Activated effector memory CD4-positive, alpha-beta T cell treated with Interleukin-2 at 50 U/mL for 16 hours (primary cell): ENCODE results near the gene MYLK3.
A peak's percentile ranks its signal among the peaks of the same experiment; 100 is the strongest.
"Not testable (repeated sequence)": the region's sequence is repeated elsewhere in the genome, so short reads cannot be mapped to it uniquely, and the experiment has no call there.

Experiments used
- DNase-seq: peaks from one replicate; pipeline ENCODE4 v3.0.0-alpha.2; 2020

MYLK3 gene

DNA sequence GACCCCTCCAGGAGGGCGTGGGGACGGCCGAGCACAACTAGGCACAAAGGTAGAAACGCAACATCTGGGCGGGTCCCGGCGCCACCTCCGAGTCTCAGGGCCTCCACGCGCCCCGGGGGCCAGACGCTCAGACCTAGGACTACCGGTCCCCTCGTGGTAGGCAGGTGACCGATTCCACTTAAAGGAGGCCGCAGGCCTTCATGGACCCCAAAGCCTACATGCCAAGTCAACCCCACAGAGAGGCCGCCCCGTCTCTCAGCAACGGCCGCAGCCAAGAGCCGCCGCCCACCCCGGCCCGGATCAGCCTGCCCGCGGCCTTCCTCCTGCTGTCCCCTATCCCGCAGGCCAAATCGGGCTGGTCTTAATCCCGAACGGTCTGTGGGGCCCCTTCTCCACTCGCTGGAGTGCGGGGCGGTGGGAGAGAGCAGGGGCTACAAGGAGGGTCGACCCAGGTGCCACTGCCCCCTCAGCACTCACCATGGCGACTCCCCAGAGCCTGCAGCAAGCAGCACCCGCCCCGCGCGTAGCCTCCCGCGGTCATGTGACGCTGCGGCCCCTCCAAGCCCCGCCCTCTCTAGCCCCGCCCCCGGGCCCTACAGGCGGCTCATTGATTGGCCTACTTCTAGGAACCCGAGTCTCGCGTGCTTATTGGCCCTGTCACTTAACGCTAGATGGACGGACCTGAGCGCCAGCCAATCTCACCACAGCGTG is 59.3 kb downstream of the MYLK3 start, which contains the start of gene VPS35:
TSS of gene VPS35 (minus strand) at position 525 of the 711 bp plus-strand sequence. CDS start at position 480, 45 bp downstream.
- DNase-seq, result peak; percentile 99

DNA sequence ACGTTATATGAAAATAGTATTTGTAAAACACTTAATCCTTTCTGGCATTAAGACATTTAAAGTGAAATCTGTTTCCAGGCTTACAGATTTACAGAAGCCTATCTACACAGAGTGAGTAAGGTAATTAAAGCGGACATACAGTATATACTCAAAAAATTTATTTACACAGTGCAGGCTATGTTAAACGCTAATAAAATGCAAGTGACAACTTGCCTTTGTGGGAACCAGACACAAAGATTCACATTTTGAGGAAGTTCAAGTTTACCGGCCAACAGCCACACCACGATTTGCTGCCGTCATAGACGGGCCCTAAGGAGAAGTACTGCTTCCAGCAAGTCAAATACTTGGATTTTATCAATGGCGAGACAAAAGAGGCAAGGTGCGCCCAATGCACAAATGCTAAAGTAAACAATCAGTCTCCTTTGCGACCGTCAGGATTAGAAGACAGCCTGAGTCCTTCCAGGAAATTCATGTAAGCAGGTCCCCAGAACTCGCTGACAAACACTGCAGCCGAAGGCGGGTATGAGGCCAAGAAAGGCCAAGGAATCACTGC is 60.0 kb downstream of the MYLK3 start:
- no peak for DNase-seq

DNA sequence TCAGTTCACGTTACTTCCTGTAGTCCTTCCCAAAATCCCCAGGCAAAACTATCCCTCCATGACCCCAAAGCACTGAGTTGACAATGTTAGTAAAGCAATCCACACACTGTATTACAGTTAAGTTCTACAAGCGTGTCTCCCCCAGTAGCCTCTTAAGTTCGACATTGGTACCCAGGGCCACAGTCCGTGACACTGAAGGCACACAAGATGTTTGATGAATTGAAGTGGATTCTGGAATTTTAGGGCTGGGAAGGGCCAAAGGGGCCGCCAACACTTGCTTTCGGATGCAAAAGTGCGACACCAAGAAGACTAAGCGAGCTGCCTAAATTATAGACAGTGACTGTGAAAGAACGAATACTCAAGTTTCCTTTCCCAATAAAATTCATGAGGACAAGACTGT is 60.7 kb downstream of the MYLK3 start:
- no peak for DNase-seq

DNA sequence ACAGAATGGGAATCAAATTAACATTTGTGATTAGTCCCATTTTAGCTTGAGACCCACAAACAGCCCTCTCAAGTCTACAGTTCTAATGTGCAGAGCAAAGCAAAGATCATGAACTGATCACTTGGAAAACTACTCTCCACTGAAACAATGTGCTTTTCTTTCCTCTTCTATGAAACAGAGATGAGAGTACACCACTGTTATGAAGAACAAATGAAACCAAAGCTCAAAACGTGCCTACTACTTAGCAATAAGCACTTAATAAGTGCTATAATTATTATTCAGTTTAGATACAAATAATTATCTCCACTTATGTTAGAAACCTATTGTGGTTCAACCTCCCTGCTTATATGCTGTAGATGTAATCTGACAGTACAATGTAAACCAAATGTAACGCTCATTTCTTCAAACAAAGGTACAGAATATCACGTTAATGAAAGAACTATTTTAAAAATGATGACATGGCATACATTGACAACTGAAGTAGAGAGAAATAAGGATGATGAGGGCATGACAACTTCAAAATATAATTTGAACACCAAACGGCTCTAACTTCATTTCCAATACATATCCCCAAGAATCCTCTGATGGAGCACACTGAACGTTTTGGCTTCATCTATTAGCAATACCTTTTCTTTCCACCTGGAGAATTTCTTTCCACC is 61.2 kb downstream of the MYLK3 start:
- DNase-seq, result no peak

DNA sequence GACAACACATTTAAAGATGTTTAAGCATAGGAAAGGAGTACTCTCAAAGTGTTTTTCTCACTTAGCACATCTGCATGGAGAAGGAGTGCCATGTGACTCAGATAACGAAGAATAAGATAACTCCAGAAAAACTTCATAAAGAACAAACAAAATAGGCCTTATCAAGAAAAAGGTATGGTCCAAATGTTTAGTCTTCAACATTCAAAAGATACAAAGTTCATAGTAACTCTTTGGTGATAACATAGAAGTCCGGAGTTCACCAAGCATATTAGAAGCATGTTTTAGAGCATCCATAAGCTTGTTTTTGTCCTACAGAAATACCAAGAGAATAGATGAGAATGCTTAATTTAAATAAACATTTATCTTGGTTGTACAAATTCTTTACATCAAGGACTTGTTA is 66.3 kb downstream of the MYLK3 start:
- DNase-seq, result not testable (repeated sequence)

DNA sequence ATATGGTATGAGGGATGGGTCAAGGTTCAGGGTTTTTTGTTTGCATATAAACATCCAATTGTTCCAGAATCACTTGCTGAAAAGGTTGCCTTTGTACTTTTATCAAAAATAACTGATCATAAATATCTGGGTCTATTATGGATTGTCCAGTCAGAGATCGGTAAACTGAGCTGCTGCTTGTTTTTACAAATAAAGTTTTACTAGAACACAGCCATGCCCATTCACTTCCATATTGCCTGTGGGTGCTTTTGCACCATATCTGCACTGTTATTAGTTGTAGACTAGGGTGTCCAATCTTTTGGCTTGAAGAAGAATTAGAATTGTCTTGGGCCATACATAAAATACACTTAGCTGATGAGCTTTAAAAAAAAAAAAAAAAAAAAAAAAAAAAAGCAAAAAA is 70.2 kb downstream of the MYLK3 start:
- DNase-seq, result not testable (repeated sequence)

DNA sequence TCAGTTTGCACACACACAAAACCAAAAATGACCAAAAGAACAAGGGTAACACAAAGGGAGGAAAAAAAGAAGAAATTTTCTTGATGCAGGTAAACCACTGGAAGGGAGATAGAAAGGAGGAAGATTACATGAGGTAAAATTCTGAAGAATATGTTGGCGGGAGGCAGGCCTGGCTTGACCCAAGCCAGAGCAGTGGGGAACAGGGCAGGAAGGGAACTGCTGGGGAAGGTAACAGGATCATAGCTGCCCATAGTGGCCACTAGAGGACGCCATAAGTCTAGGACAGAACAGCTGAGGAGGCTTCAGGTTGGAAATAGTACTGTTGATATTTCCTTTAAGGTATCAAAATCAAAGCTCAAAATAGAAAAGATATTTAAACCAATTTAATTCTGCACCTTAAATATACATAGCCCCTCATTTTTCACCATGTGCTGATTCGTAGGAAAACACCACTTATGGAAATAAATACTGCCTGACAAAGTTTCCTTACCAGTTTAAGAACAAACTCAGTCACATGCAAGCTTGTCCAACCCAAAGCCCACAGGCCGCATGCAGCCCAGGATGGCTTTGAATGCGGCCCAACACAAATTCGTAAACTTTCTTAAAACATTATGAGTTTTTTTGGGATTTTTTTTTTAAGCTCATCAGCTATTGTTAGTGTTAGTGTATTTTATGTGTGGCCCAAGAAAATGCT is 74.7 kb downstream of the MYLK3 start:
- DNase-seq, result no peak

DNA sequence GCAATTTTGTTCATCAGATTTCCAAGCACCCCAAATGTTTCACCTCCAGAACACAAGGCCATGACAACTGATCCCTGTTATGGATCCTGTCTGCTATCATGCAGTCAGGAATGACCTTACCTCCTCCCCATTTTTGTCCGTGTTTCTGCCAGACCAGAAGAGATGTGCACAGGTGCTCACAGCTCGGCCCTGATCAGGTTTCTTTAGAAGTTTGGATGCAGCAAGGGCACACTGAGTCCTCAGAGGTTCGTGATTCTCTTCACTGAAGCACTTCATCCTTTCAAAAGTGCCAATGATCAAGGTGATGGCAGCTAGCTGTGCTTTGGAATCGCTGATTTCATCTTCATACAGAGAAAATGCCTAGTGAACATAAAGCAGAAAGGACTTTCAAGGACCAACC is 86.0 kb downstream of the MYLK3 start:
- DNase-seq, result no peak

DNA sequence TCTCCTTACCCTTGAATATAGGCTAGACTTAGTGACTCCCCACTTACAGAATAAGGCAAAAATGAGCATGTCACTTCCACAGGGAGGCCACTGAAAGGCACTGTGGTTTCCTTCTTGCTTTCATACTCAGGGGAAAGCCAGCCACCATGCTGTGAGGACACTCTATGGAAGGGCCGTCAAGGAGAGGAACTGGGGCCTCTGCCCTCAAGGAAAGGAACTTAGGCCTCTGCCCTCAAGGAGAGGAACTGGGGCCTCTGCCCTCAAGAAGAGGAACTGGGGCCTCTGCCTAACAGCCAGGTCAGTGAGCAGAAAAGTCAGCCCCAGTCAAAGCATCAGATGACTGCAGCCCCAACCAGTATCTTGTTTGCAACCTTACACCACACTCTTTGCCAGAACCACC is 89.2 kb downstream of the MYLK3 start:
- DNase-seq, result no peak
